Stimulated activated CD4-positive, alpha-beta T cell treated with anti-CD3 and anti-CD28 coated beads, Interleukin-4, amount 100 ng/mL, for 1 hour (primary cell): ENCODE data around the gene PARP8.
"Not testable (repeated sequence)": the region's sequence is repeated elsewhere in the genome, so short reads cannot be mapped to it uniquely, and the experiment has no call there.

Experiments used
- DNase-seq: peaks from one replicate; pipeline ENCODE4 v3.0.0-alpha.2; 2020

PARP8 gene

GRCh38 chr5:50691399-50692016, 25.1 kb downstream of the PARP8 start:
- DNase-seq: no peak

- no peak for DNase-seq
These were observed 27.7 kb downstream of the PARP8 start for GRCh38 chr5:50694027-50694590.

GRCh38 chr5:50694626-50695025, 28.2 kb downstream of the PARP8 start:
- DNase-seq: not testable (repeated sequence)

GRCh38 chr5:50697739-50698138, 31.3 kb downstream of the PARP8 start:
- no peak for DNase-seq

GRCh38 chr5:50699737-50700136, 33.3 kb downstream of the PARP8 start:
- no peak for DNase-seq

GRCh38 chr5:50700706-50701105, 34.3 kb downstream of the PARP8 start:
- no peak for DNase-seq

- DNase-seq: no peak
These were observed 36.4 kb downstream of the PARP8 start for GRCh38 chr5:50702615-50703366.

GRCh38 chr5:50703367-50703666, 36.9 kb downstream of the PARP8 start:
- no peak for DNase-seq

GRCh38 chr5:50704730-50705129, 38.3 kb downstream of the PARP8 start:
- DNase-seq: no peak

- no peak for DNase-seq
These were observed 43.0 kb downstream of the PARP8 start for GRCh38 chr5:50709471-50709870.

- no peak for DNase-seq
These were observed 44.4 kb downstream of the PARP8 start for GRCh38 chr5:50710838-50711237.

GRCh38 chr5:50711280-50711679, 44.8 kb downstream of the PARP8 start:
- peak; percentile 27 for DNase-seq

- no peak for DNase-seq
These were observed 46.0 kb downstream of the PARP8 start for GRCh38 chr5:50712479-50712878.

GRCh38 chr5:50715001-50715400, 48.6 kb downstream of the PARP8 start:
- no peak for DNase-seq

GRCh38 chr5:50716134-50716533, 49.7 kb downstream of the PARP8 start:
- no peak for DNase-seq

GRCh38 chr5:50717651-50718050, 51.2 kb downstream of the PARP8 start:
- no peak for DNase-seq

- no peak for DNase-seq
These were observed 53.7 kb downstream of the PARP8 start for GRCh38 chr5:50720061-50720710.

- DNase-seq: no peak
These were observed 55.8 kb downstream of the PARP8 start for GRCh38 chr5:50722223-50722622.

GRCh38 chr5:50724262-50724661, 57.8 kb downstream of the PARP8 start:
- DNase-seq: no peak

GRCh38 chr5:50725800-50726474, 59.5 kb downstream of the PARP8 start:
- no peak for DNase-seq

GRCh38 chr5:50726475-50727148, 60.2 kb downstream of the PARP8 start:
- DNase-seq: no peak

- DNase-seq: no peak
These were observed 60.7 kb downstream of the PARP8 start for GRCh38 chr5:50727149-50727496.

GRCh38 chr5:50727845-50728244, 61.4 kb downstream of the PARP8 start:
- DNase-seq: no peak
